CD4-positive, alpha-beta T cell treated with Interleukin-15 for 4 hours (primary cell): ENCODE data around the gene YLPM1.
"Not testable (repeated sequence)": the region's sequence is repeated elsewhere in the genome, so short reads cannot be mapped to it uniquely, and the experiment has no call there.

ENCODE experiments used
- DNase-seq: peaks from one replicate; pipeline ENCODE4 v3.0.0-alpha.2; 2020; ENCODE audit warnings: low spot score

Gene YLPM1, protein sequence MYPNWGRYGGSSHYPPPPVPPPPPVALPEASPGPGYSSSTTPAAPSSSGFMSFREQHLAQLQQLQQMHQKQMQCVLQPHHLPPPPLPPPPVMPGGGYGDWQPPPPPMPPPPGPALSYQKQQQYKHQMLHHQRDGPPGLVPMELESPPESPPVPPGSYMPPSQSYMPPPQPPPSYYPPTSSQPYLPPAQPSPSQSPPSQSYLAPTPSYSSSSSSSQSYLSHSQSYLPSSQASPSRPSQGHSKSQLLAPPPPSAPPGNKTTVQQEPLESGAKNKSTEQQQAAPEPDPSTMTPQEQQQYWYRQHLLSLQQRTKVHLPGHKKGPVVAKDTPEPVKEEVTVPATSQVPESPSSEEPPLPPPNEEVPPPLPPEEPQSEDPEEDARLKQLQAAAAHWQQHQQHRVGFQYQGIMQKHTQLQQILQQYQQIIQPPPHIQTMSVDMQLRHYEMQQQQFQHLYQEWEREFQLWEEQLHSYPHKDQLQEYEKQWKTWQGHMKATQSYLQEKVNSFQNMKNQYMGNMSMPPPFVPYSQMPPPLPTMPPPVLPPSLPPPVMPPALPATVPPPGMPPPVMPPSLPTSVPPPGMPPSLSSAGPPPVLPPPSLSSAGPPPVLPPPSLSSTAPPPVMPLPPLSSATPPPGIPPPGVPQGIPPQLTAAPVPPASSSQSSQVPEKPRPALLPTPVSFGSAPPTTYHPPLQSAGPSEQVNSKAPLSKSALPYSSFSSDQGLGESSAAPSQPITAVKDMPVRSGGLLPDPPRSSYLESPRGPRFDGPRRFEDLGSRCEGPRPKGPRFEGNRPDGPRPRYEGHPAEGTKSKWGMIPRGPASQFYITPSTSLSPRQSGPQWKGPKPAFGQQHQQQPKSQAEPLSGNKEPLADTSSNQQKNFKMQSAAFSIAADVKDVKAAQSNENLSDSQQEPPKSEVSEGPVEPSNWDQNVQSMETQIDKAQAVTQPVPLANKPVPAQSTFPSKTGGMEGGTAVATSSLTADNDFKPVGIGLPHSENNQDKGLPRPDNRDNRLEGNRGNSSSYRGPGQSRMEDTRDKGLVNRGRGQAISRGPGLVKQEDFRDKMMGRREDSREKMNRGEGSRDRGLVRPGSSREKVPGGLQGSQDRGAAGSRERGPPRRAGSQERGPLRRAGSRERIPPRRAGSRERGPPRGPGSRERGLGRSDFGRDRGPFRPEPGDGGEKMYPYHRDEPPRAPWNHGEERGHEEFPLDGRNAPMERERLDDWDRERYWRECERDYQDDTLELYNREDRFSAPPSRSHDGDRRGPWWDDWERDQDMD (N-terminal part only)

DNA sequence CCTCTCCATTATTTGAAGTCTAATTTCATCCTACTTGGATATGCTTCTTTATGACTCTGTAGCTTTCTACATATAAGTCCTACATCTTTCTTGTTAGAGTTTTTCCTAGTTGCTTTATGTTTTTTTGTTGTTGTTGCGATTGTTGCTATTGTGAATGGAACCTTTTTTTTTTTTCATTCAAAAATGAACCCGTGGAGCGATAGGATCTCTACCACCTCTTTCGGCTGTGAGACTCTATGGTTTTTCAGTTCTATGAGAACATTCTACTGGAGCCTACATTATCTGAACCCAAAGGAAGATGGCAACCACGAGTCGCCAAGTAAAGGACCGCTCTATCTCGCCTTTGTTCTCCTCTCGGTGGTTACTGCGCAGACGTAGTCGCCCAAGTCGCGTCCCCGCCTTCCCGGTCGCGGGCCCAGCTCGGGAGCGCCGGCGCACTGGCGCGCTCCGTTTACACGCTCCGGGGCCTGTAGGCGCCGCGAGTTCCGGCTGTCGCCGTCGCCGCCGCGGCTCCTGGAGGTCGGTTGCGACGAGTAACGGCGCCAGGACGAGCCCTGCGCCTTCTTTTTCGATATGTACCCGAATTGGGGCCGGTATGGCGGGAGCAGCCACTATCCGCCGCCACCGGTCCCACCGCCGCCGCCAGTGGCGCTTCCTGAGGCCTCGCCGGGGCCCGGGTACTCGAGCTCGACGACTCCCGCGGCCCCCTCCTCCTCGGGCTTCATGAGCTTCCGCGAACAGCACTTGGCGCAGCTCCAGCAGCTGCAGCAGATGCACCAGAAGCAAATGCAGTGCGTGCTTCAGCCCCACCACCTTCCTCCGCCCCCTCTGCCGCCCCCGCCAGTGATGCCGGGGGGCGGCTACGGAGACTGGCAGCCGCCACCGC is at the start of gene YLPM1:
YLPM1 (plus strand) TSS at position 400 of the 886 bp plus-strand sequence; CDS start at position 574, 174 bp downstream.
- peak; percentile 97 for DNase-seq

DNA sequence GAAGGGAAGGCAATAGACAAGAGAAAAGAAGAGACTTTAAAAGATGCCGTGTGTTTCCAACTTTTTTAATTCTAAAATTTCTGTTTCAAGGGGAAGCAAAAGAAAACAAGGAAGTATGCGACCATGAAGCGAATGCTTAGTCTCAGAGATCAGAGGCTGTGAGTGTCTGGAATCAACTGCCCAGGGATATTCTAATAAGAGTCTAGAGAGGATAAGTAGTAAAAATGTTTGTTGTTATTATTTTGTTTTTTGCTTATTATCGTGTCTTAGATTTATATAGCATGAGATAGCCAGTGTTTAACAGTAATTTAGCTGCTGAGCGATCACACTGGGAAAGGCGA is 49.8 kb upstream of the YLPM1 start:
- DNase-seq, result no peak

GRCh38 chr14:74720526-74720925 is 42.6 kb upstream of the YLPM1 start:
- DNase-seq, result no peak

- no peak for DNase-seq
Measured at GRCh38 chr14:74723134-74723533, 40.0 kb upstream of the YLPM1 start.

DNA sequence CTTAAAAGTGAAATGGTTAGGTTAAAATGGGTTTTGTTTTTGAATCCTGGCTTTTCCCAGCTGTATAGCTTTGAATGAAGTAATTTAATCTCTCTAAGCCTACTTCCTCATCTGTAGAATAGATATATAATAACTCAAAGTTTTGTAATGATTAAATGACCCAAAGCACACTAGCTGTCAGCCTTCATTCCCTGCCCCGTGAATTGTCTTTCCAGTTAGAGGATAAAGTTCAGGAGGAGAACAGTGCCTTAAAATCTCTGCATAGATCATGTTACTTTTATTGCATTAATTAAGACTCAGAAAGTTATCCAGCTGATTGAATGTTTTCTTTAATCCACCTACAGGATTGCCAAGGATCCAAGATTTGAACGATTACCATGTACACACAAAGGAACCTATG is 30.7 kb upstream of the YLPM1 start:
- DNase-seq, result no peak

- DNase-seq, result no peak
Measured at GRCh38 chr14:74733221-74733620, 29.9 kb upstream of the YLPM1 start.

GRCh38 chr14:74735125-74735524 is 28.0 kb upstream of the YLPM1 start:
- no peak for DNase-seq

DNA sequence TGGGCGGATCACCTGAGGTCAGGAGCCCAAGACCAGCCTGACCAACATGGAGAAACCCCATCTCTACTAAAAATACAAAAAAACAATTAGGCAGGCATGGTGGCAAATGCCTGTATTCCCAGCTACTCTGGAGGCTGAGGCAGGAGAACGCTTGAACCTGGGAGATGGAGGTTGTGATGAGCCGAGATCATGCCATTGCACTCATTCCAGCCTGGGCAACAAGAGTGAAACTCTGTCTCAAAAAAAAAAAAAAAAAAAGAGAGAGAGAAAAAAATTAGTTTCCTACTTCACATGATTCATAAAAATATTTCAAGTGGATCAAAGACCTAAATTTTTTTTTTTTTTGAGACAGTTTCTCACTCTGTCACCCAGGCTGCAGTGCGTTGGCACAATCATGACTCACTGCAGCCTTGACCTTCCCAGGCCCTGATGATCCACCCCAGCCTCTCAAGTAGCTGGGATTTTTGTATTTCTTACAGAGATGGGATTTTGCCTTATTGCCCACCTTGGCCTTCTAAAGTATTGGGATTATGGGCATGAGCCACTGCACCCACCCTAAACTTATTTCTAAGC is 25.3 kb upstream of the YLPM1 start:
- DNase-seq, result no peak

DNA sequence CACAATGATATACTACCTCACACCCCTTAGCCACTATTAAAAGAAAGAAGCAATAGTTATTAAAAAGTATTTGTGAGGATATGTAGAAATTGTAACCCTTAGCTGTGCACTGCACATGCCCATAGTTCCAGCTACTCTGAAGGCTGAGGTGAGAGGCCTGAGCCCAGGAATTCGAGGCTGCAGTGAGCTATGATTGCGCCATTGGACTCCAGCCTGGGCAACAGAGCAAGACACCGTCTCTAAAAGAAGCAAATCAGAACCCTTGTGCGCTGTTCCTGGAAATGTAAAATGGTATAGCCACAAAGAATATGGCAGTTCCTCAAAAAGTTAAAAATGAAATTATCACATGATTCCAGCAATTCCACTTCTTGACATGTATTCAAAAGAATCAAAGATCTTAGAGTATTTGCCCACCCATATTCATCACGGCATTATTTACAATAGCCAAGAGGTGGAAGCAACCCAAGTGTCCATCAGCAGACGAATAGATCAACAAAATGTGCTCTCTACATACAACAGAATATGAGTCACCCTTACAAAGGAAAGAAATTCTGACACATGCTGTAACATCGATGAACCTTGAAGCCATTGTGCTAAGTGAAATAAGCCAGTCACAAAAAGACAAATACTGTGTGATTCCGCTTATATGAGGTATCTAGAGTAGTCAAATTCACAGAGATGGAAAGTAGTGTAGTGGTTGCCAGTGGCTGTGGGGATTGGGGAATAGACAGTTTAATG is 23.7 kb upstream of the YLPM1 start:
- DNase-seq, result no peak

GRCh38 chr14:74747237-74747636 is 15.9 kb upstream of the YLPM1 start:
- DNase-seq, result no peak

DNA sequence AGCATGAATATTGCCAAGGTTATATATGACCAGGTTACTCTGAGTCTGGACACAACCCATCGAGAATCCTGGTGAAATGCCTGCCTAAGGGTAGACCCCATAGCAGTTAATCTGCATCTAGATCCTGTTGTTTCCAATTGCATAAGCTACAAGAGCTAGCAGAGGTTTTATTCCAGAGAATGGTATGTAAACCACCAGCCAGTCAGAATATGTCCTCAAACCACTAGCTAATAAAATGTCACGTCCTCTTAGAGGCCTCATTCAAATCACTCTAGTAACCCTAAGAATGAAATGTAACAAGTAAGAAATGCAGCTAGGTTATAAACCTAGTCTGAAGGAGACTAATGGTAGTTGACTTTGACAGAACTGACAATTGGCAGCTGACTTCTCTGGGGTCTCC is 9.0 kb upstream of the YLPM1 start:
- DNase-seq, result no peak

GRCh38 chr14:74754899-74755298 is 8.2 kb upstream of the YLPM1 start:
- DNase-seq, result no peak

DNA sequence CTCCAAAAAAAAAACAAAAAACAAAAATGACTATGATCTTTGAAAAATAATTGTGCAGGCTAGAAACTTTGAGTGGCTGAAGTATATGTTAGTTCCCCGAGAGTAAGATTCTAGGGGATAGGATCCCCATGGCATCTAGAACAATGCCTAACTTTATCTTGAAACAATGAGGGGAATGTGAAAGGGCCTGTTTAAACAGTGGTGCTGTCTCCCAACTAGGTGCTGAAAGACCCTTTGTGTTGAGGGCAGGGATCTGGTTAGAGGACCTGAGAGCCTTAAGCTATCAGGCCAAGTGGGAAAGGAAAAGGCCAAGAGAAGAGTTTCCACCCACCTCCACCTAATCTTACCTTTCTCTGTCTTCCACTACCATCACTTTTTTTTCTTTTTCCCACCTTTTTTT is 6.8 kb upstream of the YLPM1 start:
- no peak for DNase-seq

DNA sequence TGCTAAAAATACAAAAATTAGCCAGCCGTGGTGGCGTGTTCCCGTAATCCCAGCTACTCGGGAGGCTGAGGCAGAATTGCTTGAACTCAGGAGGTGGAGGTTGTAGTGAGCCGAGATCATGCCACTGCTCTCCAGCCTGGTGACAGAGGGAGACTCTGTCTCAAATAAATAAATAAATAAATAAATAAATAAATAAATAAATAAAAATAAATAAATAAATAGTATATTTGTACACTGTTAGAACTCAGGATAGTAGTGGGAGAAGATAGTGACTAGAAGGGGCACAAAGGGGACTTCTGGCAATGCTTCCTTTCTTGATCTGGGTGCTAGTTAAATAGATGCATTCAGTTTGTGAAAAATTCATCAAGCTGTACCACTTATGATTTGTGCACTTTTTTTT is 4.6 kb upstream of the YLPM1 start:
- DNase-seq, result not testable (repeated sequence)

- DNase-seq, result peak; percentile 6
Measured at GRCh38 chr14:74763803-74764531, 851 bp downstream of the YLPM1 start.

DNA sequence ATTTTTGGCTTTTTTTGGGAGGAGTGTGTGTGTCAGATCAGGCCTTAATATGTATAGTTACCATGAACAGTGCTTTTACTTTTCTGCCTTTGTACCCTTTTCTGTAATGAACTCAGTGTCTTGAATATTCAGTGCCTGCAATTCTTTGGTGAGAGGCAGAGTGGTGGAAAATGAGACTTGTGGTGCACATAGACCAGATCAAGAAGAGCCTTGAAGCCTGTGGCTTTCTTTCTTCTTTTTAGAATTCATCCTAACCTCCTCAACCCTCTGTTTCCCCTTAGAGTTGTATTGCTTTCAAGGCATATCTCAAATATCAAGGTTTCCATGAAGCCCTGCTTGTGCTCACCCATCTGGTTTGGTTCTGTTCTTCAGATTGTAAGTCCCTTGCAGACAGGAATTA is 2.6 kb downstream of the YLPM1 start:
- DNase-seq, result no peak

DNA sequence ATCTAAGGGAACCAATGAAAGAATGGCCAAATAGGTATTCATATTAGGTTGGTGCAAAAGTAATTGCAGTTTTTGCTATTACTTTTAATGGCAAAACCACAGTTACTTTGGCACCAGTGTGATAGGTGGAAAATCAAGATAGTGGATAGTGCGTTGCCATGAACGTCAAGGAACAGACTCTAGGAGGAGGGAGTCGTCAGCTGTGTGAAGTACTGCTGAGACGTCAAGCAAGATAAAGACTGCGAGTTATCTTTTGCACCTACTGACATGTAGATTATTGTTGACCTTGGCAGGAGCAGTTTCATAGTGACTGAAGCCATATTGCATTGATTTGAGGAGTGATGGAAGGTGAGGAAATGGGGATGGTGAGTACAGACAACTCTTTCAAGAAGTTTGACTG is 8.3 kb downstream of the YLPM1 start:
- no peak for DNase-seq

GRCh38 chr14:74784634-74785033 is 21.5 kb downstream of the YLPM1 start:
- DNase-seq, result no peak

- DNase-seq, result no peak
Measured at GRCh38 chr14:74785056-74785613, 22.0 kb downstream of the YLPM1 start.
